K562 (cell line): ENCODE measurements around the gene NUCB2. TPM values are rescaled to one million over a fixed set of nuclear protein-coding genes. Genes with fewer than 3 reads are reported as not detected.

Experiments
- ESRRB ChIP-seq: fragments of 250-450 bp; sonication (Bioruptor Pico); IDR thresholded peaks from 2 replicates; pipeline ENCODE4 v1.5.0; 2020; ENCODE audit warnings: mild to moderate bottlenecking, moderate library complexity, borderline replicate concordance
- GATAD2B ChIP-seq: fragments of 450-650 bp; IDR thresholded peaks from 2 replicates; pipeline ENCODE4 v1.6.1; 2017; ENCODE audit warnings: mild to moderate bottlenecking, borderline replicate concordance
- GTF2E2 ChIP-seq: fragments of 200-800 bp; sonication (Bioruptor generic); IDR thresholded peaks from 2 replicates; pipeline ENCODE4 v1.6.1; 2016; ENCODE audit warnings: missing genetic modification characterization, missing compliant biosample characterization
- KDM2B ChIP-seq: fragments of 250-450 bp; sonication (Bioruptor Pico); IDR thresholded peaks from 2 replicates; pipeline ENCODE4 v1.8.0; 2021; ENCODE audit warnings: mild to moderate bottlenecking, moderate library complexity
- MCM7 ChIP-seq, 2 experiments: fragments of 450-650 bp; IDR thresholded peaks; 2 replicates each; pipeline ENCODE4 v1.6.1; 2016 to 2018
- PRPF4 ChIP-seq: fragments of 200-400 bp; formaldehyde crosslinking; IDR thresholded peaks from one replicate; pipeline ENCODE4 v1.6.1; 2017; ENCODE audit warnings: low read length, low read depth, mild to moderate bottlenecking; ENCODE audit not compliant: insufficient read depth, poor library complexity, severe bottlenecking
- RBM22 ChIP-seq: fragments of 200-400 bp; formaldehyde crosslinking; IDR thresholded peaks from 2 replicates; pipeline ENCODE4 v1.6.1; 2018; ENCODE audit warnings: low read length, low read depth; ENCODE audit not compliant: poor library complexity, severe bottlenecking
- TCF7 ChIP-seq: sonication (generic); IDR thresholded peaks from 2 replicates; pipeline ENCODE4 v1.6.1; 2016; ENCODE audit warnings: antibody characterized with exemption, borderline replicate concordance
- TFE3 ChIP-seq: fragments of 450-650 bp; formaldehyde crosslinking; IDR thresholded peaks from 2 replicates; pipeline ENCODE4 v1.4.0; 2020; ENCODE audit warnings: mild to moderate bottlenecking, mixed read lengths
- ZNF140 ChIP-seq: fragments of 250-450 bp; sonication (Bioruptor Pico); IDR thresholded peaks from 2 replicates; pipeline ENCODE4 v1.8.0; 2021; ENCODE audit warnings: moderate library complexity, mild to moderate bottlenecking, inconsistent platforms
- ZNF263 ChIP-seq: sonication (generic); formaldehyde crosslinking; IDR thresholded peaks from 2 replicates; pipeline ENCODE4 v1.8.0; 2022; ENCODE audit warnings: mild to moderate bottlenecking, missing genetic modification reagents, borderline replicate concordance
- ZNF282 ChIP-seq: sonication (generic); formaldehyde crosslinking; IDR thresholded peaks from 2 replicates; pipeline ENCODE4 v1.8.1; 2023; ENCODE audit warnings: missing genetic modification reagents
- ZNF551 ChIP-seq: fragments of 250-450 bp; sonication (Bioruptor Pico); IDR thresholded peaks from 2 replicates; pipeline ENCODE4 v1.5.0; 2021; ENCODE audit warnings: mild to moderate bottlenecking, moderate library complexity
- ZNF57 ChIP-seq: fragments of 450-650 bp; formaldehyde crosslinking; IDR thresholded peaks from 2 replicates; pipeline ENCODE4 v1.4.0; 2020; ENCODE audit warnings: mild to moderate bottlenecking, moderate library complexity
- polyA plus RNA-seq, 8 experiments: library from polyadenylated mRNA; depleted of rRNA in 4 of 8; stranded (reverse) in 5 of 8; unstranded in 3 of 8; fragments of >200 nt; fragmentation: Nextera tagmentation in 2 of 8; fragmentation: Illumina TruSeq in 1 of 8; extraction: Ambion mirVana in 2 of 8; extraction: Trizol in 1 of 8; gene quantifications; 2 replicates each; pipeline versions ENCODE4 v1.2.1 to v1.2.3, GENCODE V29; 2011 to 2014; ENCODE audit warnings: inconsistent platforms in 1 of 8, missing spikeins in 1 of 8
- total RNA-seq, 7 experiments: library from RNA; depleted of rRNA in 6 of 7; stranded (reverse); fragments of >200 nt in 6 of 7; fragmentation: Illumina TruSeq in 2 of 7; extraction: Trizol in 2 of 7; gene quantifications; 2 replicates each; pipeline versions ENCODE4 v1.2.1 to v1.2.3, GENCODE V29; 2011 to 2021; ENCODE audit warnings: low replicate concordance in 1 of 7
- TF ChIP-seq, protein P1 (sequence below), 2 experiments: fragments of 450-650 bp in 1 of 2; sonication (generic) in 1 of 2; formaldehyde crosslinking in 1 of 2; IDR thresholded peaks; 2 replicates each; pipeline versions ENCODE4 v1.7.1 to v1.9.0; 2016 to 2022; ENCODE audit warnings: inconsistent platforms in 1 of 2, mild to moderate bottlenecking in 1 of 2, missing genetic modification reagents in 1 of 2

The NUCB2 gene
- total and polyA plus RNA-seq, 9 of the 15 experiments (the other 6 are each of a cell fraction or from before 2014, with no cell fraction given) = 54.0 to 108 (median 84.6) TPM

DNA sequence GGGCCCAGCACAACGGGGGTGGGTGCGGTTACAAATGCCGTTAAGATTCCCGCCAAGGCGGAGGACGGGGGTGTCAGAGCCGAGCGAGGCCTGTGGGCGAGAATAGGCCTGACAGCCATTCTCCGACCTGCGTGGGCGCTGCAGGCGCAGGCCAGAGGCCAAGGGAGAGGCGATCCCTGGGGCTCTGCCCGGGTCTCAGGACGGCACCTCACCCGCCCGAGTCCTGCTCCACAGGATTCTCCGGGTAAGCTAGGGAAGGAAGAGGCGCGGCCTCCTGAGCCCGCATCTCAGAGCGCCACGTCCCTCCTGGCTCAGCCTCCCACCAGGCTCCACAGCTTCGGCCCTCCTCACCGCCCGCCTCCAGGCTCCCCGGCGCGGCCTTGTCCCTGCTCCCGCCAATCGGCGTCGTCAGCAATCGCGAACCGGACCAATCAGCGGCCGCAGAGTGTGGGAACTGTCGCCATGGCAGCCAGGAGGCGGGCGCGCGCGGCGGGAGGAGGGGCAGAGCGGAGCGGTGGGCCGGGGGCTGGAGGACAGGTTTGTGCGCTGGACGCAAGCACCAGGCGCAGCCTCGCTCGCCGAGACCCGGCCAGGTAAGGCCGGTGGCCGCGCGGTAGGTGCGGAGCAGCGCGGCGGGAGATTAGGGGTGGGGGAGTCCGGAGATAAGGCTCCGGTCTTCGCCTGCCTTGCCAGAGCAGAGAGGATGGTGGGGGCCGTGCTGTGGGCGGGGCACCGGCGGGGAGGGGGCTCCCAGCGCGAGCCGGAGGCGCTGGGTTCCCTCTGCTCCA lies at the start of gene NUCB2 (continued):
- TF ChIP-seq ESRRB (no peak), ZNF140 (CRISPR knock-in tag) (no peak), TFE3 (CRISPR knock-in tag) (no peak), ZNF282 (CRISPR knock-in tag) (no peak), PRPF4 (no peak), MCM7 (IDR thresholded peaks at IDR 0.05) (no peak), GTF2E2 (tag) (no peak), GATAD2B (no peak), RBM22 (peak; percentile 95), KDM2B (CRISPR knock-in tag) (no peak), ZNF263 (CRISPR knock-in tag) (0 out of 2 replicates have a peak, but pooled peaks have one; percentile 44), ZNF551 (CRISPR knock-in tag) (no peak), TCF7 (0 out of 2 replicates have a peak, but pooled peaks have one; percentile 42), ZNF57 (no peak)
- TF ChIP-seq, protein P1, sequence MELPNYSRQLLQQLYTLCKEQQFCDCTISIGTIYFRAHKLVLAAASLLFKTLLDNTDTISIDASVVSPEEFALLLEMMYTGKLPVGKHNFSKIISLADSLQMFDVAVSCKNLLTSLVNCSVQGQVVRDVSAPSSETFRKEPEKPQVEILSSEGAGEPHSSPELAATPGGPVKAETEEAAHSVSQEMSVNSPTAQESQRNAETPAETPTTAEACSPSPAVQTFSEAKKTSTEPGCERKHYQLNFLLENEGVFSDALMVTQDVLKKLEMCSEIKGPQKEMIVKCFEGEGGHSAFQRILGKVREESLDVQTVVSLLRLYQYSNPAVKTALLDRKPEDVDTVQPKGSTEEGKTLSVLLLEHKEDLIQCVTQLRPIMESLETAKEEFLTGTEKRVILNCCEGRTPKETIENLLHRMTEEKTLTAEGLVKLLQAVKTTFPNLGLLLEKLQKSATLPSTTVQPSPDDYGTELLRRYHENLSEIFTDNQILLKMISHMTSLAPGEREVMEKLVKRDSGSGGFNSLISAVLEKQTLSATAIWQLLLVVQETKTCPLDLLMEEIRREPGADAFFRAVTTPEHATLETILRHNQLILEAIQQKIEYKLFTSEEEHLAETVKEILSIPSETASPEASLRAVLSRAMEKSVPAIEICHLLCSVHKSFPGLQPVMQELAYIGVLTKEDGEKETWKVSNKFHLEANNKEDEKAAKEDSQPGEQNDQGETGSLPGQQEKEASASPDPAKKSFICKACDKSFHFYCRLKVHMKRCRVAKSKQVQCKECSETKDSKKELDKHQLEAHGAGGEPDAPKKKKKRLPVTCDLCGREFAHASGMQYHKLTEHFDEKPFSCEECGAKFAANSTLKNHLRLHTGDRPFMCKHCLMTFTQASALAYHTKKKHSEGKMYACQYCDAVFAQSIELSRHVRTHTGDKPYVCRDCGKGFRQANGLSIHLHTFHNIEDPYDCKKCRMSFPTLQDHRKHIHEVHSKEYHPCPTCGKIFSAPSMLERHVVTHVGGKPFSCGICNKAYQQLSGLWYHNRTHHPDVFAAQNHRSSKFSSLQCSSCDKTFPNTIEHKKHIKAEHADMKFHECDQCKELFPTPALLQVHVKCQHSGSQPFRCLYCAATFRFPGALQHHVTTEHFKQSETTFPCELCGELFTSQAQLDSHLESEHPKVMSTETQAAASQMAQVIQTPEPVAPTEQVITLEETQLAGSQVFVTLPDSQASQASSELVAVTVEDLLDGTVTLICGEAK (IDR thresholded peaks at IDR 0.05) = no peak
- TF ChIP-seq, protein P1 (CRISPR knock-in tag; IDR thresholded peaks at IDR 0.05) = no peak
